Activated naive CD4-positive, alpha-beta T cell treated with anti-CD3 and anti-CD28 coated beads, Interleukin-2, amount 50 U/mL, for 16 hours (primary cell): ENCODE results near the gene THEMIS2.
"Not testable (repeated sequence)": the region's sequence is repeated elsewhere in the genome, so short reads cannot be mapped to it uniquely, and the experiment has no call there.

ENCODE experiments used
- DNase-seq: peaks from one replicate; pipeline ENCODE4 v3.0.0-alpha.2; 2020

Gene THEMIS2

DNA sequence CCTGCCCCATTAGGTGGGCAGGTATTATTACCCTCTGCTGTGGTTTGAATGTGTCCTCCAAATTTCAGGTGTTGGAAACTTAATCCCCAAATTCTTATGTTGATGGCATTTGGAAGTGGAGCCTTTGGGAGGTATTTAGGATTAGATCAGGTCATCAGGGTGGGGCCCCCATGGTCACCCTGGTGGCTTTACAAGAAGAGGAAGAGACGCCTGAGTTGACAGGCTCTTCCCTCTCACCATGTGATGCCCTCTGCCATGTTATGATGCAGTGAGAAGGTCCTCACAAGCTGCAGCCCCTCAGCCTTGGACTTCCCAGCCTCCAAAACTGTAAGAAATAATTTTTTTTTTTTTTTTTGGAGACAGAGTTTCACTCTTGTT, 8.8 kb upstream of the THEMIS2 start:
- DNase-seq, result no peak

DNA sequence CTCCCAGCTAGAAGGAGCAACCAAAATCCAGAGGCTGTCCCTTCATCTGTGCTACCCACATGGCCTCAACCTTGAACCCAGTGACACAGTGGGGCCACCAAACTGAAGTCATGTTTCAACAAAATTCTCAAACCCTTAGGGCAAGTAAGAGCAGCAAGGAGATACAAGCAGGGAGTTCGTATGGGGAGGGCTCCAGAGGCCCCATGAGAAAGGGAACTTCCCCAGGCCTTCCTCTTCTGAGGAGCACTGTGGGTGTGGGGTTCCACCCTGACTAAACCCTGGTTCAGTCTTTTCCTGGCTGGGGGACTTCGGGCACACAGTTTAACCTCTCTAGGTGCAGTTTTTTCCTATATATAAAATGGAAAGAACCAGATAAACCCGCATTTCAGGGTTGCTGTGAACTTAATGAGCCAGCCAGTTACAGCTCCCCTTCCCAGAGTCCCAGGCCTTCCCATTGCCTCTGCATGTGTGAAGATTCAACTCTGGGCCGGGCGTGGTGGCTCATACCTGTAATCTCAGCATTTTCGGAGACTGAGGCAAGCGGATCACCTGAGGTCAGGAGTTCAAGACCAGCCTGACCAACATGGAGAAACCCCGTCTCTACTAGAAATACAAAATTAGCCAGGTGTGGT, 8.0 kb upstream of the THEMIS2 start:
- peak; percentile 41 for DNase-seq

DNA sequence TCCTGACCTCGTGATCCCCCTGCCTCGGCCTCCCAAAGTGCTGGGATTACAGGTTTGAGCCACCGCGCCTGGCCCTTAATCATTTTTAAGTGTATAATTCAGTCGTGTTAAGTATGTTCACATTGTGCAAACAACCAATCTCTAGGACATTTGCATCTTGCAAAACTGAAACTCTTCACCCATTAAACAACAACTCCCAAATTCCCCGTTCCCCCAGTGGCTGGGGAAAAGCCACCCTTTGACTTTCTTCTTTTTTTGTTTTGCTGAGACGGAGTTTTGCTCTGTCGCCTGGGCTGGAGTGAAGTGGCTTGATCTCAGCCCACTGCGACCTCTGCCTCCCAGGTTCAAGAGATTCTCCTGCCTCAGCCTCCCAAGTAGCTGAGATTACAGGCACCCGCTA, 6.5 kb upstream of the THEMIS2 start:
- DNase-seq, result no peak

DNA sequence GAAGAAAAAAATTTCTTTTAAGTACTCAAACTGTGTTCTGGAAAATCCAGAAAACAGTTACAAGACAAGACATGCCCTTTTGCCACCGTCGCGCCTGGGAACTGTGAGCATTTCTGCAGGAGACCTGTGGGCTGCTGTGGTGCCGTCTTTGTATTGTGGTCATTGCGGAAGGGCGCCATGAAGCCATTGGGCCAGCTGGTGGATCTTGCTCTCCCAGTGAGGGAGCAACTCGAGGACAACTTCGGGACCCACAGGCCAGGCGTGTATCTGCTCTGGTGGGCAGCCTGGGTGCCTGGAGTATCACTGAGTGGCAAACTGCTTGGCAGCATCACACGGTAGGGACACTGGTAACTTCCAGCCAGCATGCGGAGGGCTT, 3.8 kb upstream of the THEMIS2 start:
- no peak for DNase-seq

DNA sequence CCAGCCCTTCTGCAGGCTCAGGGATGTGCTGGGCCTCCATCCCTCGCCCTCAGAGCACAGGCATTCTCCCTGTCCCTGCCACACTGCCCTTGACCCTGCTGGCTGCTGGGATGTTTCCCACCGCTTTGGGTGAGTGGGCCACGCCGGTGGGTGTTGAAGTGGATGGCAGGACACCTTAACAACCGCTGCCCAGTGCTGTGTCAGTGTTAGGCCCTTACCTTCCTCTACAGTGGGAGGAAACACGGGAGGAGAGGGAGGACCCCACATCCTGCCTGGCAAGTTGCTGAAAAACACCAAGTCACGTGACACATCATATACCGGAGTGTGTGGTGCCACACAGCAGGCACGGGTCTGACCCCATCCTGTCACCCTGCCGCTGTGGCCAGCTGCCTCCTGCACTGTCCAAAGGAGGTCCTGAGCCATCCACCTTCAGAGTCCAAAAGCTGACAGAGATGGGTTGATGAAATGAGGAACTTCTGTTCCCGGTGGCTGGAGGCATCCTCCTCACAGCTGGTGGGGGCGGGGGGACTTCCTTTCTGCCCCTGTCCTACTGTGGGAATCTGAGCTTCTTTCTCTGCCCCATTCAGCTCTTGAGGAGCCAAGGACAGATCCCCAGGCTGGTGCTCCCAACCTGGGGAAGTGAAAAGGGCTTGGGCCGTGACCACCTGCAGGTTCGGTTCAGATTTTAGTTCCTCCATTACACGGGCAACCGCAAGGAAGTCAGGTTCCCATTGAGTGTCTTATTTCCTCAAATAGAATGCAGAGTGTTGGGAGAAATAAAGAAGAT, 3.2 kb upstream of the THEMIS2 start:
- DNase-seq, result peak; percentile 43

DNA sequence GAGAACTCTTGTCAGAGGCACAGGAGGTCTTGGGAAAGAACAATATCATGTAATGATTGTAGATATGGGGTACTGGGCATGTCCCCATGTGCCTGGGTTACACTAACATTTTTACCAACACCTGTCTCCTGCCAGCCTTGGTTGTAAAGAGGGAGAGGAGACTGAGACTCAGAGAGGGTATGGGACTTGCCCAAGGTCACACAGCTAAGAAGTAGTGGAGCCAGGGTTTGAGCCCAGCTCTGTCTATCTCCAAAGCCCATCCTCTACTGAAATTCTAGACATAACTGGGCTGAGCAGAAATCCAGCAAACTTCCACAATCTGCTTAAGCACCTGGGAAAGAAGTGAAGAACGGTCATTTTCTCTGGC, 2.6 kb upstream of the THEMIS2 start:
- no peak for DNase-seq

DNA sequence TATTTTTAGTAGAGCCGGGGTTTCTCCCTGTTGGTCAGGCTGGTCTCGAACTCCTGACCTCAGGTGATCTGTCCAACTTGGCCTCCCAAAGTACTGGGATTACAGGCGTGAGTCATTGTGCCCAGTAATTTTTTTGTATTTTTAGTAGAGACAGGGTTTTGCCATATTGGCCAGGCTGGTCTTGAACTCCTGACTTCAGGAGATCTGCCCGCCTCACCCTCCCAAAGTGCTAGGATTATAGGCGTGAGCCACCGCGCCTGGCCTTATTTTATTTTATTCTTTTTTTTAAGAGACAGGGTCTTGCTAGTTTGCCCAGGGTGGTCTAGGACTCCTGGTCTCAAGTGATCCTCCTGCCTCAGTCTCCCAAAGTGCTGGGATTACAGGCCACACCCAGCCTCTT, 1.3 kb upstream of the THEMIS2 start:
- DNase-seq, result not testable (repeated sequence)

DNA sequence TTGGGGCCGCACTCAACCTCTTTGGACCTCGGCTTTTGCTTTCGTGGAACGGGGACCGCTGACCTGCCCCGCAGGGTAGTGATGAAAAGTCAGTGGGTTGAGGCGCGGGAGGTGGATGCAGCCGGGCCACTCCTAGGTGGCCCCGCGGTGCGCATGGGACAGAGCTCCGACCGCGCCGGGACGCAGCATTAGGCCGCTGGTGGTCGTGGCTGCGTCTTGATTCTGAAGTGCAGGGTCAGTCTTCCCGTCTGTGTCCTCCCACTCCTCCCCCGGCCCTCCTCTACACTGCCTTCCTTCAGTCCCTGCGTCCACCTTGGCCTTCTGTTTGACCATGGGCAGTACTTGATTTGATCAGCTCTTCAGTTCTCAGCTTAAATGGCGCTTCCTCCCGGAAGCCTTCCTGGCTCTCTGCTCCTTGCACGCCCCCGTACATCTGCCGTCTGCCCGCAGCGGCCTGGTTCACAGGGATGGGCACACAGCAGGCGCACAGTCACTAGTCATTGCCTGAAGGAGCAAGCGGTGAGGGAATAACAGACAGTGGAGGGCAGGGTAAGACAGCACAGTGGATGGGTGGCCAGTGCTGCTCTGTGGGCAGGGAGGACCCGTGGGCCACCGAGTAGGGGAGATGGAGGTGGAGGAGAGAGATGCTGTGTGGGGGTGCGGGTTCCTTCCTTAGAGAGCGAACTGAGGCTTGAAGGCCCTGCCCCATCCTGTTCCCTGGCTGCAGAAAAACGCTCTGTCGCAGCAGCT, 633 bp downstream of the THEMIS2 start:
- no peak for DNase-seq

DNA sequence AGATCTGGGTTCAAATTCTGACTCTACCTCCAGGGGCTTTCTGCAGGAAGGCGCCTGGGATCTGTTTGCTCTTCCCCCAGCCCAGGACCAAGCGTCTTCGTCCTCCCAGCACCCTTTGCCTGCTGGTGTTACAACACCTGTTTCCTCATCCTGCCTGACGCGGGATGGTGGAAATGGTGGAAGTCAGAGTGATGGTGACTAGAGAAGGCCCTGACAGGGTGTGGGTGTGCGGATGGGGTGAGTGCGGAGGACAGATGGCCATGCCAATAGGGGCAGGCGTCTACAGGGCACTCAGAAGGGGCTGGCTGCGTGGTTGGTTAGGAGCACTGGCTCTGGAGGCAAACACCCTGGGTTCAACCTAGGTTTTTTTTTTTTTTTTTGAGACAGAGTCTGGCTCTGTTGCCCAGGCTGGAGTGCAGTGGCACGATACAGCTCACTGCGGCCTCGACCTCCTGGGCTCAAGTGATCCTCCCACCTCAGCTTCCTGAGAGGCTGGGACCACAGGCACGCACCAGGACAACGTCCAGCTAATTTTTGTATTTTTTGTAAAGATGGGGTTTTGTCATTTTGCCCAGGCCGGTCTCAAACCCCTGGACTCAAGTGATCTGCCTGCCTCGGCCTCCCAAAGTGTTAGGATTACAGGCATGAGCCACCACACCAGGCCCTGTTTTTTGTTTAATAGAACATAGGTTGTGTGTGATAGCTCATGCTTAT, 1.5 kb downstream of the THEMIS2 start:
- no peak for DNase-seq

DNA sequence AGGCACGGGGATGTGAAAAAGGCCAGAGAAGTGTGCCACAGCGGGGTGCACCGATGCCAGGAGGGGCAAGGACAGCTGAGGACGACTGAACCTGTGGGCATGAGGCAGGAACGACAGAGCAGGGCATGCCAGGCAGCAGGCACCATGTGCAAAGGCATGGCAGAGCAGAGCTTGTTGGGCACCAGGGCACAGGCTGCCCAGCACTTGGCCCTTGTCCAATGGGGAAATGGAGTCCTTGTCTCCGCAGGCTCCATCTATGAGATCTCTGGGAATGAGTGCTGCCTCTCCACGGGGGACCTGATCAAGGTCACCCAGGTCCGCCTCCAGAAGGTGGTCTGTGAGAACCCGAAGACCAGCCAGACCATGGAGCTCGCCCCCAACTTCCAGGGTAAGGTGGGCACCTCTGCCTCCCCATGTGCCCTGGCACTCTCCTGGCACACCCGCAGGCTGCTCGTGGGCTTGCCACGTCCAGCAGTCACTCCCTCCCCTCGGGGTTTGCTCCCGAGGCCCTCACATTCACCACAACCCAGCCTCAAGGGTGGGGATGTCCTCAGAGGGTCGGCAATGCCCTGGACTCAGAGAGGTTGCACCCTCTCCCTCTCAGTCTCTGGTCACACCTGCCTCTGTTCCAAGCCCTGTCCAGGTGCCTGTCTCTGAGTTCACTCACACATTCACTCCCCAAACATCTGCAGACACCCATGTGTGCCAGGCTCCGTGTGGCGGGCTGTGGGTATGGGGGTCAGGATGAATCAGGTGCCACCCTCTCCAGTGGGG, 4.2 kb downstream of the THEMIS2 start:
- no peak for DNase-seq

DNA sequence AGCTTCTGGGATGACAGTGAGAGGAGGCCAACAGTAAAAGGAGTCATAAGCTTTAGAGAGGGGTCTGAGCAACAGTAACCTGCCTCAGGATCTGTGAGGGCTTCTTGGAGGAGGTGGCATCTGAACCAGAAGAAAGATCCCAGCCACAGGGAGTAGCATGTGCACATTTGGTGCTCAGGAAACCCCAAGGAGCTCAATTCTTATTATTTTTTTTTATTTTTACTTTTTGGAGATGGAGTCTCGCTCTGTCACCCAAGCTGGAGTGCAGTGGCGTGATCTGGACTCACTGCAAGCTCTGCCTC, 4.7 kb downstream of the THEMIS2 start:
- DNase-seq, result no peak

DNA sequence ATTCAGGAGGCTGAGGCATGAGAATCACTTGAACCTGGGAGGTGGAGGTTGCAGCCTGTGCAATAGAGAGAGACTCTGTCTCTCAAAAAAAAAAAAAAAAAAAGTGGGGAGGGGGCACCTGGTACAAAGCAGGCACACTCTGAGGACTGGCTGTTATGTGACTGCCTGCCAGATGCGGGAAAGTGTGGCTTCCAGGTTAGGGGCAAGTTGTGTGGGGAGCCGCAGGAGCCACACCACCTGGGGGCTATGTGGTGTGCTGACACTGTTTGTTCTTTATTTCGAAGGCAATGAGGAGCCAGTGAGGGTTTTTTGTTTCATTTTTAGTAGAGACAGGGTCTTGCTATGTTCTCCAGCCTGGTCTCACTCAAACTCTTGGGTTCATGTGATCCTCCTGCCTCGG, 5.7 kb downstream of the THEMIS2 start:
- DNase-seq, result no peak

DNA sequence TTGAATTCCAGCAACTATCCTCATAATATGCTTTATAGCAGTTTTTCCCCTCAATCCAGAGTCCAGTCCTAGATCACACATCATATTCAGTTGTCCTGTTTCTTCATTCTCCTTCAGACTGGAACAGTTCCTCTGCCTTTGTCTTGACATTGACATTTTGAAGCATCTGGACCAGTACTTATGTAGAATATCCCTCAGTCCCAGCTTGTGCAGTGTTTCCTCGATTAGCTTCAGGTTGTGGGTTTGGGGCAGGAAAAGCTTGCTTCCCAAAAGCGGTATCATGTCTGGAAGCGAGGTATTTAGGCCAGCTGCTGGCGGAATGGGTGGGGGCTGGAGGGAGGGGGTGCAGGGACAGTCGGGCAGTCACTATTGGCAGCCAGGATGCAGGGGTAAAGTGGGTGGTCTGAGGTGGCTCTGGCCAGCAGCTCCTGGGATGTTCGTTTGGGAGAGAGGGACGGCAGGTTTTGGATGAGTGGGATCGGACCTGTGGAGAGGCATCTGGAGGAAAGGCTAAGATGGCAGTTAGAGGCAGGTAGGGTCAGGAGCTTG, 6.5 kb downstream of the THEMIS2 start:
- DNase-seq, result no peak

DNA sequence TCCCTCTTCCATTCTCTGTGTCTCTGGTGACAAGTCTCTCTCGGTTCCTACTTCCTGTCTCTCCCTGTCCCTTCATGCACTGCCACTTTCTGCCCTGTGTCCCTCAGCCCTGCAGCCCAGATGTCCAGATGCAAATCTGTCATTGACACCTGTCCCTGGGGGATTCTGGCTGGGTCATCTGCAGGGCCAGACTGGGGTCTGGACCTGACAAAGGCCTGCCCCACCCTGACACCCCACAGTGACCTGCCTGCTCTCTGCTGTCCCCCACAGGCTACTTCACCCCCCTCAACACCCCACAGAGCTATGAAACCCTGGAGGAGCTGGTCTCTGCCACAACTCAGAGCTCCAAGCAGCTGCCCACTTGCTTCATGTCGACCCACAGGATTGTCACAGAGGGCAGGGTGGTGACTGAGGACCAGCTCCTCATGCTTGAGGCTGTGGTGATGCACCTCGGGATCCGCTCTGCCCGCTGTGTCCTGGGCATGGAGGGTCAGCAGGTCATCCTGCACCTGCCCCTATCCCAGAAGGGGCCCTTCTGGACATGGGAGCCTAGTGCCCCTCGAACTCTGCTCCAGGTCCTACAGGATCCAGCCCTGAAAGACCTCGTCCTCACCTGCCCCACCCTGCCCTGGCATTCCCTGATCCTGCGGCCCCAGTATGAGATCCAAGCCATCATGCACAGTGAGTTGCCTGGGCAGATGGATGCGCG, 7.2 kb downstream of the THEMIS2 start:
- no peak for DNase-seq

DNA sequence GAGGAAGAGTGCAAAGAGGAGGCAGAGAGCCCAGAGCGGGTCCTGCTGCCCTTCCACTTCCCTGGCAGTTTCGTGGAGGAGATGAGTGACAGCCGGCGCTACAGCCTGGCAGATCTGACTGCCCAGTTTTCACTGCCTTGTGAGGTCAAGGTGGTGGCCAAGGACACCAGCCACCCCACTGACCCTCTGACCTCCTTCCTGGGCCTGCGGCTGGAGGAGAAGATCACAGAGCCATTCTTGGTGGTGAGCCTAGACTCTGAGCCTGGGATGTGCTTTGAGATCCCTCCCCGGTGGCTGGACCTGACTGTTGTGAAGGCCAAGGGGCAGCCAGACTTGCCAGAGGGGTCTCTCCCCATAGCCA, 10.2 kb downstream of the THEMIS2 start:
- no peak for DNase-seq

DNA sequence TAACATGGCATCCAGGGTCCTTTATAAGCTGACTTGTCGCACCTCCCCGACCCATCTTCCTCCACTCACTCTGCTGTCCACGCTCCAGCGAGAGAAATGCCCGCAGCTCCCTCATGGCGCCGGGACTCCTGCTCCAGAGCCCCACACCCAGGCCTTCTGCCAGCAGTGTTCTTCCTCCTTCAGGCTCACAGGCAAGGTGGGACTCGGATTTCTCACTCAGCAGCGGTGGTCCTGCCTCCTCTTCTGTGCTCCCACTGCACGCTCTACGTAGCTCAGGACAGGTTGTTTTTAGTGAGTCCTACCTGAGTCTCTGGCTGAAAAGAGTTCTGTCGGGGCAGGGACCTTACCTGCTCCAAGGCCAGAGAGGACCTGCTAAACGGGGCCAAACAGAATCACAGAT, 11.2 kb downstream of the THEMIS2 start:
- no peak for DNase-seq

DNA sequence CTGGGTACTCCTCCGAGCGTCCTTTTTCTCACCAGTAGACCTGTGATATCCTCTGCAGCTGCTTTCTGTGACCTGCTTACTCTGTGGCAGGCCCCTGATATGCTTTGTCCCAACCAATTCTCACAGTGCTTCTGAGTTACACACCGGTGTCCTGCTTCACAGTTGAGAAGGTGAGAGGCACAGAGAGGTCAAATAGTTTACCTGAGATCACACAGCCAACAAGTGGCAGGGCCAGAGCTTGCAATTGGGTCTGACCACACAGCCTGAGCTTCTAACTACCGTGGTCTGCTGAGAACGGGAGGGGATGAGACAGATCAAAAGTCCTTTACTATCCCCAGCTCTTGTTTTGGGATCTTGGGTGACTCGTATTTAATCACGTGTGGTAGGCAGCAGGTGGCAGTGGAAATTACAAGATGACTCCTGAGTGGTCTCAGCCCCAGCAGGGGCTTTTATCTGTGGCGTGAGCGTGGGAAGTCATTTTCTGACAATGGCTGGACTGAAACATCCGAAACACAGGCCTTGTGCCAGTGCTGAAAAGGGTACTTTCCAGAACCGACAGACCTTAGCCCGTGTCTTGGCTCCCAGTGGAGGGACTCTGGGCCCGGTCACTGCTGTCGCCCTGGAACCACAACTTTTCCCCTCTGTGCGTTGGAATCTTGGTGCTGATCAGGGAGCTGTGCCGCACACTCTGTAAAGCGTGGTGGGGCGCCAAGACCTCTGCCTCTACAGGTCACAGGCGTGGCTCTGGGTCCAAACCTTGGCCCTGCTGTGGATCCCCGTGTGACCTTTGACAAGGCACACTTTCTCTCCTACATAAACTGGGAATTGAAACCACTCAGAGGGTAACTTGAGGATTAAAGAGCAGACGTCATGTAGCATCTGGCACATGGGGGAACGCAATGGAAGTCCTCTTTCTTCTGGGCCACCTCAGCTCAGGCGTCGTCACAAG, 11.9 kb downstream of the THEMIS2 start:
- no peak for DNase-seq

DNA sequence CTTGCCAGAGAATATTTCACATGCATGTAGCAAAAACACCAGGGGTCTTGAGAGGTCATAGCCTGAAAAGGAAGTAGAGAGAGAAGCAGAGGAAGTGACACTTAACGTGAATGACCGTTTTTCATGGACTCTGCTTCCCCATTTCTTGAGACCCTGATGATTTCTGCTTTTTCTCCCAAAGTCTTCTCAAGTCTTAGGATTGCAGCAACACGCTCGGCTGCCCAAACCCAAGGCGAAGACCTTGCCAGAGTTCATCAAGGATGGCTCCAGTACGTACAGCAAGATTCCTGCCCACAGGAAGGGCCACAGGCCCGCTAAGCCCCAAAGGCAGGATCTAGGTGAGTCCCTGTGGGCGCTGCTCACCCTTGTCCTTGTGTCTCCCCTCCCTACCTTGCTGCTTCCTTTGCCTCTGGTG, 12.8 kb downstream of the THEMIS2 start:
- DNase-seq, result no peak

DNA sequence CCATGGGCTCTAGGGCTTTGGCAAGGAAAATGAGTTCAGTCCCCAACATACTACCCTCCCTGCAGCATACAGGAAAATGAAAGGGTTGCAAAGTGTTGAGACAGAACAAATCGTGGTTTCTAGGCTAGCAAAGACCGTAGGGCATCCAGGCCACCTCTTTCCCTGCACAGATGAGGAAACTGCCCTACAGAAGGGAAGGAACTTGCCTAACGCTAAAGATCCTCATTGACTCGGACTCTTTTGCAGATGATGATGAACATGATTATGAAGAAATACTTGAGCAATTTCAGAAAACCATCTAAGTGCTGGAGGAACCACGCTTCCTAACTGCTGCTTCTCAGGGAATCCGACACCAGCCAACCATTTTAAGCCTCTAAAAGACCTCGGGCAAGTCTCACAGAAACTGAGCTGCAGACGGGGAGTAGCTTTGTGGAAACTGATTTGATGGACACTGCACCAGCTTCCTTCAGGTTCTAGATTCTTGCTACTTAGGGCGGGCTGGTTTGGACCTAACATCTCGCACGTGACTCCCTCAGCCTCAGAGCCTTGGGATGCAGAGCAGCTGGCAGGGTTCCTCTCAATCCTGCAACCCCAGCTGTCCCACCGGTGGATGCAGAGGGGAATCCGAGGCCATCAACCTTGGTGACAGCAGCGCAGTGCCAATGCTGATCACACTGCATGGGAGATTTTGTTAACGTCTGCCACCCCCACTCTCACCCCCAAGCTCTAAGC, 13.4 kb downstream of the THEMIS2 start:
- no peak for DNase-seq

DNA sequence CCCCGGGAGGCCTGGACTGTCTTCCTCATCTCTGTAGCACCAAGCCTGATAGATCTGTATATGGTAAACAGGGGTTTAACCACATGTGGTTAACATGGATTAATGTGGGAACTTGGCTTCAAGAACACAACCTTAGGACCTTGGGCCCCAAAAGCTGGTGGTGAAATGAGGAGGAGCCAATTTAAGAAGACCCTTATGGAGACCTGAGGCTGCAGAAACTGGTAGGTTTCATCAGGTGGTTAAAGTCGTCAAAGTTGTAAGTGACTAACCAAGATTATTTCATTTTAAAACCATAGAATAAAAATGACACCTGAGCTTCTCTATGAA, 14.0 kb downstream of the THEMIS2 start:
- DNase-seq, result no peak
